HG03135 (cell line): Measurements from ENCODE around the gene CLIP4.
A peak's percentile ranks its signal among the peaks of the same experiment; 100 is the strongest.

Experiments used
- ATAC-seq: cut with Tn5 transposase; IDR thresholded peaks from one replicate; pipeline ENCODE4 v1.9.1; 2021; ENCODE audit warnings: mild to moderate bottlenecking, moderate library complexity; ENCODE audit not compliant: unreplicated experiment

Gene CLIP4

DNA sequence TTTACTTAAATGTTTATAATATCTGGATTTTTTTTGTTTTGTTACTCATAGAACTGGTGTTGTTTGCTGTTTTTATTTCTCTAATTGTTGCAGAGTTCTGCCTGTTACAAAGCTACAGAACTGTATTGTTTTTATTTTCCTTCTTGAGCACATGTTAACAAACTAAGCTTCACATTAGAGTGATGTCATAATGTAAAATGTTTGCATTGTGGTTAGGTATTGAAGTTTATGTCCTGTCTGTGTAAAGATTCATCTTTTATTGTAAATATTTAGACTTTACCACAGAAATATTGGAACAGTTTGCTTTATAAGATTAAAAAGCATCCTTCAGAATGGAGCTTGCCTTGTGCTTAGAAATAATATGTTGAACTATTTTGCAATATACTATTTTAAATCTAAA, 67.7 kb downstream of the CLIP4 start:
- no peak for ATAC-seq

- ATAC-seq = no peak
These were observed 69.3 kb downstream of the CLIP4 start for GRCh38 chr2:29184531-29184930.

DNA sequence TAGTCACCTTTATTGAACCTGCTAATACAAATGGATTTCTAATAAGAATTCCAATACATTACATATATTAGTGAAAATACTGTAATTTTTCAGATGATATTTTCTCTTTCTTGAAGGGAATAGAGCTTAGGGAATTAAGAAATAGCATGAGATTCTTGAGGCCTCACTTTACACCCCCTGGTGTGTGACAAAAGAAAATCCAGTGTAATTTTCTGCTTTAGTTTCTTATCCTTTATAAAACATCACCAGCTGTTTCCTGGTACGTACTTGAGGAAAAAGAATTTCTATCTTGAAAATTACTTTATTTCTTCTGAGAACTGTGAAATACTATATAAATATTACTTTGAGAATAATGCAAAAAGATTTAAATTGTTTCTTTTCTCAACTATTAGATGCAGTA, 71.6 kb downstream of the CLIP4 start:
- no peak for ATAC-seq

DNA sequence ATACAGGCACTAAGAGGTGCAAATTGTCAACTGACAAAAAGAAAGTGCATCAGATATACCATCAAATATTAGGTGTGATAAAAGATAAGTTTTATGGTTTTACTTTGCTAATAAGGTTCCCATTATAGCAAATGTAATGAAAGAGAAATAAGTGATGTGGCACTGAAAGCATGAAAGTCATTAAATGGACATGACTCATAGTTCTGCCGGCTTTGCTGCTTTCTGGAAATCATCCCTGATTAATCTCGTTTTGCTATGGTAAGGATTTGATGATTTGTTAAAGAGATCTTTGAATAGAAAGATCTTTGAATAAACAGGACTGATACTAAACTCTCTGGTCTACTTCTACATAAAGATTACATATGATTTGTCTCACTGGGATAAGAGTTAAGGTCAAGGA, 72.7 kb downstream of the CLIP4 start:
- ATAC-seq = no peak

DNA sequence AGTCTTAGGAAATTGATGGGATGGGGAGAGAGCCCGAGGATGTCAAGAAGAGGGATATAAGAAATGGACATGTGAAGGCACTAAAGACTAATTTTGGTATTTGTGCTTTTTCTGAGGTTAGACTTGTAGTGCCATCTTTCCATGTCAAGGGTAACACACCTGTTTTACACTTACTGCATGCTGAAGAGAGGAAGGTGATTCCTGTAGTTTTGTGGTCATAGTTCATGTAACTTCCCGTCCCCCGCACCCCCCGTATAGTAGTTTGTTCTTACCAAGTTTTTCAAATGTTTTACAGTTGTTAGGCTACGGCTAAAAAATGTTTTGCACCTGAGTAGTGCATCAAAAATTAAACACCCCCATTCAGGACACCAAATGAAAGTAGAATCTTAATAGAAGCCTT, 73.8 kb downstream of the CLIP4 start:
- ATAC-seq = no peak

GRCh38 chr2:29191817-29192216, 76.6 kb downstream of the CLIP4 start:
- ATAC-seq = no peak

GRCh38 chr2:29192526-29192925, 77.3 kb downstream of the CLIP4 start:
- ATAC-seq = no peak

DNA sequence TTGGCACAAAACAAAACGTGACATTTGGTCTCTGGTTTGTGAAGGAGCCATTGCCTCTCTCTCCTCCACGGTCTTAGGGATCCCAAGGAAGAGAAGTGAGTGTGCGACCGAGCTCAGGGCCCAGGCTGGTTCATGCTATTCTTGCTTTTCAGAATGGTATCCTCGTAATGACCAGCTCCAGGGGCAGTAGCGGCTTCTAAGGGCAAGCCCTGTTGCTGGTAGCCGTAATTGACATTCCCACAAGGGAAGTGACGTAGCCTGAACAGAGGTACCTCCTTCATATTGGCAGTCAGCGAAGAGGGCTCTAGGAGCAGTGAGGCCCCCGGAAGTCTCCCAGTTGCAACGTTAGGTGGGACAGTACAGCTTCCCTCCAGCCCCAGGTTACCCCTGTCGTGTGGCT, 77.9 kb downstream of the CLIP4 start:
- ATAC-seq = no peak

GRCh38 chr2:29193681-29194080, 78.5 kb downstream of the CLIP4 start:
- no peak for ATAC-seq

DNA sequence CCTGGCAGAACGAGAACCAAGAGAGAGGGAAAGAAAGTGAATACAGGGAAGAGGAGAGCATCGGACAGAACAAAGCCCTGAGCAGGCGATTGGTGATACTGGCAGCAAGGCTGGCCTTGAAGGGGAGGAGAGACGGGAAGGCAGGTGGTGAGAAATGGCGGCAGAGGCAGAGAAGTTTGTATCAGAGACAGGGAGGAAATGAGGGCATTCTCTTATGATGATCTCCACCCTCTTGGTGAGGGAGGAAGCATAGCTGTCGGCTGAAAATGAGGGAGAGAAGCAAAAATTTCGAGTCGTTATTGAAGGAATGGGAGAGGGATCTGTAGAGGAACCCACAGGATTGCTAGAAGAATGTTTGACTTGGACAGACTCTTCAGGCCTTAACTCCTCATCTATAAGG, 80.6 kb downstream of the CLIP4 start:
- ATAC-seq = no peak

GRCh38 chr2:29196792-29197788, 81.9 kb downstream of the CLIP4 start:
- ATAC-seq = peak; percentile 71

GRCh38 chr2:29201979-29202378, 86.8 kb downstream of the CLIP4 start:
- ATAC-seq = no peak

DNA sequence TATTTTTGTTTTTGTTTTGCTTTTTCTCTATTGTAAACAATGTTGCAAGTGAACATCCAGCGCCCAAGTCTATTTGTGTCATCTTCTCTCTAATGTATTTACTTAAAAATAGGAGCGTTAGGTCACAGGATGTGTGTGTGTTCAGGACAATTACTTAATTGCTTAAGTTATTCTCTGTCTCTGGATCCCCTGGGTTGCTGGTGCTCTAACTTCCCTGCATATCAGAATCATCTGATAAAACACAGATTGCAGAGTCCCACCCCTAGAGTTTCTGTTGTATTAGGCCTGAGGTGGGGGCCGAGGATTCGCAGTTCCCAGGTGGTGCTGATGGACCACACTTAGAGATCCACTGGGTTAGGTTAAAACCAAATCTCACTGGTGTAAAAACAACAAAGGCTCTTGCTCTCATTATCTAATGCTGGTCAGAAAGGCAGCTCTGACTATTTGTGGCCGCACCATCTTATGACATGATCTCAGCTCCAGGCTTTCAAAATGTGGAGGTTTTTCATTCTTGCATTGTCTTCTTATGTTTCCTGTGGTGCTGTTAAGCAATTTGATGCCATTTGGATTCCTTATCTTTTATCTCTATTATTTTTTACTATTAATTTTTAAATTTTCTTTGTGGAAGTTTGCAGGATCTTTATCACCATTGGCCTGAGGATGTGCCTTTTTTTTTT, 87.7 kb downstream of the CLIP4 start:
- ATAC-seq = no peak

GRCh38 chr2:29206941-29207340, 91.7 kb downstream of the CLIP4 start:
- no peak for ATAC-seq

DNA sequence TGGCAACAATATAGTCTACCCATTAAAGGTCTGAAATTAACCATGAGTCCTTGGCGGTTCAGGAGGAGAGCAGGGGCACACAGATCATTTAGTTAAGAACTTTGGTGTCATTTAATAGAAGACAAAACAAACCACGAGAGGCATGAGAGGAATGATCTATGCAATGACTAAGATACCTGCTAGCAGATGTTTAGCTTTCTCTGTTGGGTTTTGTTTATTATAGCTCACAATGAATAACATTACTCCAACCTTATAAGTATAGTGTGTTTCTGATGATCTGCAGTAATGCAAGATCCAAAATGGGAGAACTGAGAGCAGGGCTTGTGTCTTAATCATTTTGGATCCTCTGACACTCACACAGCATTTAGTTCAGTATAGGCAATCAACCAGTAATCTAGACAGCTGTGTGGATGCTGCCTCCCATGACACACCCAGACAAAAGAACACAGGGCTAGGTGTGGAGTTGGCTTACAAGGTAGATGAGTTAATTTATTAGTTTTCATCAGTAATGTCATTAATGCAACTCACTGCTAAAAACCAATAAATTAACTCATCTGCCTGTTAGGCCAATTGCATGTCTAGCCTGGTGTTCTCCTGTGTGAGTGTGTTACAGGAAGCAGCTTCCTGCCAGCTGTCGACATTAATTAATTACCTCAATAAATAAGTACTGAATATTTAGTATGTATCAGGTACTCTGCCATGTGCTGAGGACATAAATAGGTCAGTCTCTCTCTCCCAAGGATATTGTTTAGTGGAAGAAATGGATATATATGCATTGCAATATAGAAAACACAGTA, 92.3 kb downstream of the CLIP4 start:
- no peak for ATAC-seq

DNA sequence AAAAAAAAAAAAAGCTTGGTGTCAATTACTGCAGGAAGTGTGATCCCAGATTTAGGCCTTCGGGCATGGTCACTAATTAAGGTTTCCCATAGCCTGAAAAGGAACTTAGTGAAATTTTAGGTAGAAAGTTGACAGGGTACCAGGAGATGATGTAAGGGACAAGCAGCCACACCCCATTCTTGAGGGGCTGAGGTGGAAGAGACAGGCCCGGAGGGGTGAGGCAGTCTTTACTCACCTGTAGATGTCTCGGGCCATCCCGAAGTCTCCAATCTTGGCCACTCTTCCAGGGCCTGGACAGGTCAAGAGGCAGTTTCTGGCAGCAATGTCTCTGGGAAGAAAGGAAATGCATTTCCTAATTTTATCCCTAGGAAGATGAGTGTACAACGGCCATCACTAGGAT, 94.3 kb downstream of the CLIP4 start:
- no peak for ATAC-seq

DNA sequence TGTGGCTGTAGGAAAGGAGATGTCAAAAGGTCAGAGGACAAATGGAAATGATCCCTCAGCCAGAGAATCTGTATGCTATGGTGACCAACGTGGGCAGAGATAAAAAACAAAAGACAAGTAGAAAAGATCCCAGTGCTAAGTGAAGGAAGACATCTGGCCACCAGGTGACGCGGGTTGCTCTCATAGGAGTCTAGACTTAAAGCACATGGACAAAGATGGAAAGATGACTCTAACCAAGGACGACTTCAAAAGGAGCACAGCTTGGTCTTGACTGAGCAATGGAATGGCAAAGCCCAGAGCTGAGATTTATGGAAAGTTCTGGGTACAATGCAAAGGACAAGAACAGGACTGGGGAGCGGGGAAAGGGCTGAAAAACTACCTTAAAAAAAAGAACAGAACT, 96.8 kb downstream of the CLIP4 start:
- no peak for ATAC-seq

GRCh38 chr2:29213888-29214291, 98.7 kb downstream of the CLIP4 start:
- ATAC-seq = no peak

GRCh38 chr2:29215073-29215472, 99.9 kb downstream of the CLIP4 start:
- no peak for ATAC-seq

GRCh38 chr2:29215739-29216608, 100.8 kb downstream of the CLIP4 start:
- no peak for ATAC-seq

GRCh38 chr2:29216609-29216909, 101.3 kb downstream of the CLIP4 start:
- ATAC-seq = no peak
